GM12872 (cell line): ENCODE measurements around the gene HDAC3.

Experiments
- TF ChIP-seq, protein P1 (sequence below): IDR thresholded peaks from 3 replicates; pipeline ENCODE4 v1.5.1; 2011; ENCODE audit warnings: low read depth, mild to moderate bottlenecking, low read length, moderate library complexity; ENCODE audit not compliant: insufficient read depth

Gene HDAC3

DNA sequence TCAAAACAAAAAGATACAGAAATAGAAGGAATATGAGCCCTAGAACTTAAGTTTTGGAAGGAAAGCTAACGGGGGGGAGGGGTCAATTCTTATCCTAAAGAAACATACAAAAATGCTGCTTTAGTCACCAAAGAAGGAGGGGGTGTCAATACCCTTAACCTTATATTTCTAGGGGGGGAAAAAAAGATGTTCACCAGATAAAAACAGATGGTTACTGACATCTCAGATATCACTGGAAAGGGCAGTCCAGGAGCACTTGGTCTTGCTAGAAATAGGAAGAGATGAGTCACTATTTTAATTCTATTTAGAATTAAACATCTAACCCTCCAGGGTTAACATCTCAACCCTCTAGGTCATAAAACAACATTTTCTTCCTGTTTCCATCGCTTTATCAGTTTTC is 19.5 kb downstream of the HDAC3 start:
- TF ChIP-seq, protein P1, sequence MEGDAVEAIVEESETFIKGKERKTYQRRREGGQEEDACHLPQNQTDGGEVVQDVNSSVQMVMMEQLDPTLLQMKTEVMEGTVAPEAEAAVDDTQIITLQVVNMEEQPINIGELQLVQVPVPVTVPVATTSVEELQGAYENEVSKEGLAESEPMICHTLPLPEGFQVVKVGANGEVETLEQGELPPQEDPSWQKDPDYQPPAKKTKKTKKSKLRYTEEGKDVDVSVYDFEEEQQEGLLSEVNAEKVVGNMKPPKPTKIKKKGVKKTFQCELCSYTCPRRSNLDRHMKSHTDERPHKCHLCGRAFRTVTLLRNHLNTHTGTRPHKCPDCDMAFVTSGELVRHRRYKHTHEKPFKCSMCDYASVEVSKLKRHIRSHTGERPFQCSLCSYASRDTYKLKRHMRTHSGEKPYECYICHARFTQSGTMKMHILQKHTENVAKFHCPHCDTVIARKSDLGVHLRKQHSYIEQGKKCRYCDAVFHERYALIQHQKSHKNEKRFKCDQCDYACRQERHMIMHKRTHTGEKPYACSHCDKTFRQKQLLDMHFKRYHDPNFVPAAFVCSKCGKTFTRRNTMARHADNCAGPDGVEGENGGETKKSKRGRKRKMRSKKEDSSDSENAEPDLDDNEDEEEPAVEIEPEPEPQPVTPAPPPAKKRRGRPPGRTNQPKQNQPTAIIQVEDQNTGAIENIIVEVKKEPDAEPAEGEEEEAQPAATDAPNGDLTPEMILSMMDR = no peak

DNA sequence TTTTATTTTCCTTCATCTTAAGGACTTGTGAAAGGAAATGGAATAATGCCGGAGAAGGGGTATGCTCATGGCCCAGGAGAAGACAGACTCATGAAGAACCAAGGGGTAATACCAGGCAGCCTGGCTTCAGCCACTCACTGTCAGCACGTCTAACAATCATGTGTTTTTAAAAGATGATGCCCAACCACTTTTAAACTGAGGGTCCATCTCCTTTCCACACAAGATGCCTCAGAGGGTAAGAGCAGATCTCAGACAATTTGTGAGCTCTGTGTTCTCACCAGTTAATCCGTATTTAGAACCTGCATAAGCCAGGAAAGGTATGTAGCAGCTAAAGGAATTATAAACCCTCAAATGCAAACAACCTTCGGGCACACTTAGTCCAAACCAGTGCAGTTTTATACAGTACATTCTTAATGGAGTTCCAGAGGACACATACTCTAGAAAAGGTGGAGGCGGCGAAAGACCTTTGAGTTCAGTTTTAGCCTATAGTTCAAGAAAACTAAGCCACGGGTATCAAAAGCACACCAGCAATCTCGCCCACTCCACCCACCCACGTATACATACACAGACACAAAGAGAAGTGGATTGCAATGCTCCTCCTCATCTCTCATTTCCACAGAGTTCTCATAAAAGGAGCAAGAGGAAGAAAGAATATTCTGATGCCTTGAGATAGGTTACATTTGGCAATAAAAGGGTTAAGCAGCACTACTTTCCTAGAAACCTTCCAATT is 20.5 kb downstream of the HDAC3 start:
- TF ChIP-seq, protein P1 = no peak

GRCh38 chr5:141613344-141613743 is 23.3 kb downstream of the HDAC3 start:
- TF ChIP-seq, protein P1 = no peak

GRCh38 chr5:141611289-141611688 is 25.4 kb downstream of the HDAC3 start:
- TF ChIP-seq, protein P1 = no peak

DNA sequence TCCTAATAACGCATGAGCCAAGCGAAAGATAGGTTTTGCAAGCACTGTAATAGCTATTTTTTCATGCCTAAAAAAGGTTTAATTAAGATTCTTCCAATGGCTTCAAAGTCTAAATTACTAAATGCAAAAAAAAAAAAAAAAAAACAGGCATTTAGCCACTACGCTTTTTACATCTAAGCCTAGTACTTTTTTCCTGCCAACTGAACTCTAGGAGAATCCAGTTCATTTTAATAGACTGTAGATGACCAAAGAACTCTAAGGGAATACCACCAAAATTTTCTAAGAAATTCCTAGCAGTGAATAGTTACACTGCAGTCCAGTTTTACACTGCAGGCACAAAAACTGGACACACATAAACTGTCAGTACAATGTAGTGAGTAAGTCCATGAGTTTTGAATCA is 27.6 kb downstream of the HDAC3 start:
- TF ChIP-seq, protein P1 = no peak

DNA sequence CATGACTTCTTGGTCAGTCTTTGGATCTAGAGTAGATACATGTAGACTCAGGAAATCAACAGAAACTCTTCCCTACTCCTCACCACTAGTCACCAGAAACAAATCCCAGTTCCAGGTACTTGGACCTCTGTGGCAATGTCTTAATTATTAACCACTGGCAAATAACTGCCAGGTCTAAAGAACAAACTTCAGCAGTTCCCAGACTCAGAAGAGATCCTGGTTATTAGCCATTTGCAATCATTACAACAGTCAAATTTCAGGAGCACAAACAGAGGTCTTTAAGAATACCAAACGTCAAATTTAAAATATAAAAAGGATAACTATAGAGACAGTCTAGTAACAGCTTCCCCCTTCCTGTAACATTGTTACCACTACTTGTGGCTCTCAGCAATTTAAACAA is 28.1 kb downstream of the HDAC3 start:
- TF ChIP-seq, protein P1 = no peak

- TF ChIP-seq, protein P1 = no peak
These were observed 28.6 kb downstream of the HDAC3 start for GRCh38 chr5:141608046-141608445.
